ENCODE measurements around the gene WWC2. TPM values are rescaled to one million over a fixed set of nuclear protein-coding genes. Genes with fewer than 3 reads are reported as not detected.

The WWC2 gene
- total RNA-seq, 1 donor from 2014 or later: 142 TPM

DNA sequence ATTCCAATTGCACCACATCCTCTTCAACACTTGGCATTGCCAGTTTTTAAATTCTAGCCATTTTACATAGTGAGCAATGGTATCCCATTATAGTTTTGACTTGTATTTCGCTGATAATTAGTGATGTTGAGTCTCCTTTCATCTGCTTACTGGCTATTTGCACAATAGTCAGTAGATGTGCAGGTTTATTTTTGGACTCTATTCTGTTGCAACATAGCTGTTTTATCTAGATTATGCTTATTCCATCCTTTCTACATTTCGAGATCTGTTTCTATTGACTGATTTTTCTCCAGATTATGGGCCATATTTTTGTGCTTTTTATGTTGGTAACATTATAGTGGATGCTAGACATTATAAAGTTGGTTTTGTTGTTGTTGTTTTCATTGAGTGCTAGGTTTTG, 106.1 kb downstream of the WWC2 start:
- no peaks in the 10 kb centered on the region for H3K9me3 ChIP-seq
- H3K4me1 ChIP-seq: no peaks in the 10 kb centered on the region
- H3K27ac ChIP-seq: no peak overlapping the region
- intact Hi-C loops (cut with DNase I): no loop called here
- H3K27me3 ChIP-seq: no peaks in the 10 kb centered on the region
- H3K4me3 ChIP-seq: no peak overlapping the region
- H3K36me3 ChIP-seq: peaks cover 4% of the 10 kb centered on the region
- ATAC-seq: no peak
- no peak for DNase-seq
- no peak for TF ChIP-seq CTCF (IDR thresholded peaks at IDR 0.05)

GRCh38 chr4:183205709-183206108, 106.7 kb downstream of the WWC2 start:
- ATAC-seq: no peak
- H3K36me3 ChIP-seq: peaks cover 4% of the 10 kb centered on the region
- H3K9me3 ChIP-seq: no peaks in the 10 kb centered on the region
- H3K27me3 ChIP-seq: no peaks in the 10 kb centered on the region
- intact Hi-C loops (cut with DNase I): no loop called here
- no peak for TF ChIP-seq CTCF (IDR thresholded peaks at IDR 0.05)
- H3K4me3 ChIP-seq: no peak overlapping the region
- H3K27ac ChIP-seq: no peak overlapping the region
- no peaks in the 10 kb centered on the region for H3K4me1 ChIP-seq
- no peak for DNase-seq

DNA sequence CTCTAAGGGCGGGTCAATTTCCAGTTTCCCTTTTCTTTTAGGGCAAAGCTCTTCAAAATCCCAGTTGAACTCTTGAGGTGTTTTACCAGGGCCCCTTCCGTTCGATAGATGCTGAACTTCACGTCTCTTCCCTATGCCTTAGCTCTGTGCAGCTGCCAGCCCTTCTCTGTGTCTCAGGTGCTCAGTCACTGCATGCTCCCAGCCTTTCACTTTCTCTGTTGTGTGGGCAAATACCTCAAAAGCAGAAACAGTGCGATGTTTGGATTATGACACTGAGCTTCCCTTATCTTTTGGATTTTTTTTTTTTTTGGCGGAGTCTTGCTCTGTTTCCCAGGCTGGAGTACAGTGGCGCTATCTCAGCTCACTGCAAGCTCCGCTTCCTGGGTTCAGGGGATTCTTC, 112.5 kb downstream of the WWC2 start:
- no peaks in the 10 kb centered on the region for H3K9me3 ChIP-seq
- DNase-seq (no peak), ATAC-seq (no peak)
- peaks cover 4% of the 10 kb centered on the region for H3K36me3 ChIP-seq
- no peaks in the 10 kb centered on the region for H3K27me3 ChIP-seq
- H3K4me1 ChIP-seq: no peaks in the 10 kb centered on the region
- H3K4me3 ChIP-seq: no peak overlapping the region
- TF ChIP-seq CTCF (IDR thresholded peaks at IDR 0.05): no peak
- no peak overlapping the region for H3K27ac ChIP-seq
- intact Hi-C loops (cut with DNase I): no loop called here

GRCh38 chr4:183213996-183214395, 114.9 kb downstream of the WWC2 start:
- peaks cover 3% of the 10 kb centered on the region for H3K36me3 ChIP-seq
- no peak overlapping the region for H3K27ac ChIP-seq
- H3K27me3 ChIP-seq: no peaks in the 10 kb centered on the region
- ATAC-seq (no peak), DNase-seq (no peak)
- H3K9me3 ChIP-seq: no peaks in the 10 kb centered on the region
- H3K4me1 ChIP-seq: no peaks in the 10 kb centered on the region
- intact Hi-C loops (cut with DNase I): no loop called here
- no peak overlapping the region for H3K4me3 ChIP-seq
- TF ChIP-seq CTCF (IDR thresholded peaks at IDR 0.05): no peak

DNA sequence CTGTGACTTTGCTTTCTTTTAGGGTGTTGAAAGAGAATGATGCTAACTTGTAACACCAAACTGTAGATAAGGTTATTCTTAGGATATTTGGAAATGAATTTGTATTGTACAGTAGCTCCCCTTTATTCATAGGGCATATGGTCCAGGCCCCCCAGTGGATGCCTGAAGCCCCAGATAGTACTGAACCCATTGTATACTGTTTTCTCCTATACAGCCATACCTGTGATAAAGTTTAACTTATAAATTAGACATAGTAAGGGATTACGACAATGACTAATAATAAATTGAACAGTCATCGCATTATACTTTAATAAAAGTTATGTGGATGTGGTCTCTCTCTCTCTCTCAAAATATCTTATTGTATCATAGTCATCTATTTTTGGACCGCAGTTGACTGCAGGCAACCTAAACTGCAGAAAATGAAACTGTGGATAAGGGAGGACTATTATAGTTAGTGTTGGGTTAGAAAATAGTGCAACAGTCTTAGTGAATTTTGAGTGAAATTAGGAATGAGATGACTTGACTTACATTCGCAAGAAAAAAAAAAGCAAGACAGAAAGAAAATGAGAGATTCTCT, 115.9 kb downstream of the WWC2 start:
- H3K4me3 ChIP-seq: no peak overlapping the region
- intact Hi-C loops (cut with DNase I): no loop called here

More for the DNA sequence above, 115.9 kb downstream of the WWC2 start:
- TF ChIP-seq CTCF (IDR thresholded peaks at IDR 0.05): no peak
- H3K9me3 ChIP-seq: no peaks in the 10 kb centered on the region
- DNase-seq (no peak), ATAC-seq (no peak)
- H3K4me1 ChIP-seq: no peaks in the 10 kb centered on the region
- H3K36me3 ChIP-seq: no peaks in the 10 kb centered on the region
- H3K27ac ChIP-seq: no peak overlapping the region
- H3K27me3 ChIP-seq: no peaks in the 10 kb centered on the region
